Measurements from ENCODE around the gene CBFB.
A peak's percentile ranks its signal among the peaks of the same experiment; 100 is the strongest.
"Not testable (repeated sequence)": the region's sequence is repeated elsewhere in the genome, so short reads cannot be mapped to it uniquely, and the experiment has no call there.

Gene CBFB

DNA sequence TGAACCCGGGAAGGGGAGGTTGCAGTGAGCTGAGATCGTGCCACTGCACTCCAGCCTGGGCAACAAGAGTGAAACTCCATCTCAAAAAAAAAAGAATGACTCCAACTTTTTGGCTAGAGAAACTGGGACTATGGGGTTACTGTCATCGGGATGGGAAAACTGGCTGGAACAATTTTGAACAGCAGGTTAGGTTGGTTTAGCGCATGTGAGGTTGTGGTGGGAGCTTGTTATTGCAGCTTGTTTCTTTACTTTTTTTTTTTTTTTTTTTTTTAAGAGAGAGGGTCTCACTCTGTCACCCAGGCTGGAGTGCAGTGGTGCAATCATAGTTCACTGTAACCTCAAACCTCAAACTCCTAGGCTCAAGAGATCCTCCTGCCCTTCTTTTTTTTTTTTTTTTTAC lies 12.6 kb downstream of the CBFB start:
- H3K4me1 ChIP-seq; DNase-seq; H3K27me3 ChIP-seq; H3K9me3 ChIP-seq; H3K4me3 ChIP-seq (ENCODE audit: low read depth, low read length): not testable (repeated sequence)
- peaks cover 38% of the 10 kb centered on the region for H3K36me3 ChIP-seq
- TF ChIP-seq, protein P1, sequence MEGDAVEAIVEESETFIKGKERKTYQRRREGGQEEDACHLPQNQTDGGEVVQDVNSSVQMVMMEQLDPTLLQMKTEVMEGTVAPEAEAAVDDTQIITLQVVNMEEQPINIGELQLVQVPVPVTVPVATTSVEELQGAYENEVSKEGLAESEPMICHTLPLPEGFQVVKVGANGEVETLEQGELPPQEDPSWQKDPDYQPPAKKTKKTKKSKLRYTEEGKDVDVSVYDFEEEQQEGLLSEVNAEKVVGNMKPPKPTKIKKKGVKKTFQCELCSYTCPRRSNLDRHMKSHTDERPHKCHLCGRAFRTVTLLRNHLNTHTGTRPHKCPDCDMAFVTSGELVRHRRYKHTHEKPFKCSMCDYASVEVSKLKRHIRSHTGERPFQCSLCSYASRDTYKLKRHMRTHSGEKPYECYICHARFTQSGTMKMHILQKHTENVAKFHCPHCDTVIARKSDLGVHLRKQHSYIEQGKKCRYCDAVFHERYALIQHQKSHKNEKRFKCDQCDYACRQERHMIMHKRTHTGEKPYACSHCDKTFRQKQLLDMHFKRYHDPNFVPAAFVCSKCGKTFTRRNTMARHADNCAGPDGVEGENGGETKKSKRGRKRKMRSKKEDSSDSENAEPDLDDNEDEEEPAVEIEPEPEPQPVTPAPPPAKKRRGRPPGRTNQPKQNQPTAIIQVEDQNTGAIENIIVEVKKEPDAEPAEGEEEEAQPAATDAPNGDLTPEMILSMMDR (IDR thresholded peaks at IDR 0.05; ENCODE audit: low read depth, low read length), result peak; percentile 3; the same call in 1 of the 2 replicates

DNA sequence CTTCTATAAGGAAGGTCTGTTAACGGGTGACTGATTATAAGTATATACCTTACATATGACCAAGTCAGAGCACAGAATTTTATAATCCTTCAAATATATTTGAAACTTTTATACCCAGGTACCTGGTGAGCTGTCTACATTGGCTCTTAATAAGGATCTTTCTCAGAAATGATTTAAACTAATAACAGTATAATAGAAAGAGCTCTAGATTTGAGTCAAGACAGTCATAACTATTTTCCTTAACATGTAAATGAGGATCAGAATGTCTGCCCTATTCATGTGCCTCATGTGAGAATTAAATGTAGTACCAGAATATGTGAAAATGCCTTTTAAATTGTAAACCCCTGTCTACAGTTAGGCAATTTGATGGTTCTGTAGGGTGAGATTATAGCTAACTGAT lies 14.5 kb downstream of the CBFB start:
- H3K27me3 ChIP-seq, result no peaks in the 10 kb centered on the region

DNA sequence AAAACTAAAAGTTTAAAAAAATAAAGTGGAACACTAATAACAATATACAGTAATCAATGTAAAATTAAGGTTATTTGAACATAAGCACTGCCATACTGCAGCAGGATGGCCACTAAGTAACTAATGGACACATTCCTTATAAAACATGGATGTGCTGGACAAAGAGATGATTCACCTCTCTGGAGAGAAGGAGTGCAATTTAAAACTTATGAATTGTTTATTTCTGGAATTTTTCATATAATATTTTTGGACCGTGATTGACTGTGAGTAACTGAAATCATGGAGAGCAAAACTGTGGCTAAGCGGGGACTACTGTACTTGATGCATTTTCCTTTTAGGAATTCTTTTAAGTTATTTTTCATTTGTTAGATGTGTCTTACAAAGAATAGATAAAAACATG lies 21.8 kb downstream of the CBFB start:
- H3K9me3 ChIP-seq, result no peaks in the 10 kb centered on the region
- H3K36me3 ChIP-seq, result peaks cover 8% of the 10 kb centered on the region
- no peak for DNase-seq
- TF ChIP-seq, protein P1 (IDR thresholded peaks at IDR 0.05; ENCODE audit: low read depth, low read length), result no peak
- H3K4me3 ChIP-seq (ENCODE audit: low read depth, low read length), result no peak overlapping the region
- no peaks in the 10 kb centered on the region for H3K27me3 ChIP-seq
- no peaks in the 10 kb centered on the region for H3K4me1 ChIP-seq

More for the DNA sequence above, 14.5 kb downstream of the CBFB start:
- H3K9me3 ChIP-seq, result no peaks in the 10 kb centered on the region
- DNase-seq, result no peak
- no peak overlapping the region for H3K4me3 ChIP-seq (ENCODE audit: low read depth, low read length)
- H3K36me3 ChIP-seq, result peaks cover 30% of the 10 kb centered on the region
- H3K4me1 ChIP-seq, result peaks cover 5% of the 10 kb centered on the region; the same call in 1 of the 2 replicates
- TF ChIP-seq, protein P1 (IDR thresholded peaks at IDR 0.05; ENCODE audit: low read depth, low read length), result no peak

DNA sequence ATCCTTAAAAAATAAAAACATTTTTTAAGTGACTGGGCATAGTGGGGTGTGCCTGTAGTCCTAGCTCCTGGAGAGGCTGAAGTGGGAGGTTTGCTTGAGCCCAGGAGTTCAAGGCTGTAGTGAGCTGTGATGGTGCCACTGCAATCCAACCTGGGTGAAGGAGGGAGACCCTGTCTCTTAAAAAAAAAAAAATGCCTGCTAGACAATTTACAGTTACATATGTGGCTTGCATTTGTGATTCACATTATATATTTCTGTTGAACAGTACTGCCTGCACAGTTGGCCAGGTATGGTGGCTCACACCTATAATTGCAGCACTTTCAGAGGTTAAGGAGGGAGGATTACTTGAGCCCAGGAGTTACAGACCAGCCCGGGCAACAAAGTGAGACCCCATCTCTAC lies 23.4 kb downstream of the CBFB start:
- TF ChIP-seq, protein P1 (IDR thresholded peaks at IDR 0.05; ENCODE audit: low read depth, low read length), result no peak
- Histone ChIP-seq H3K4me3 (ENCODE audit: low read depth, low read length) (no peak overlapping the region), H3K4me1 (no peaks in the 10 kb centered on the region), H3K9me3 (no peaks in the 10 kb centered on the region), H3K27me3 (no peaks in the 10 kb centered on the region), H3K36me3 (peaks cover 3% of the 10 kb centered on the region; the same call in 1 of the 2 replicates)
- no peak for DNase-seq

- peaks cover 3% of the 10 kb centered on the region; the same call in 1 of the 2 replicates for H3K36me3 ChIP-seq
- H3K27me3 ChIP-seq, result no peaks in the 10 kb centered on the region
- H3K4me3 ChIP-seq (ENCODE audit: low read depth, low read length), result no peak overlapping the region
- TF ChIP-seq, protein P1 (IDR thresholded peaks at IDR 0.05; ENCODE audit: low read depth, low read length), result no peak
- H3K4me1 ChIP-seq, result no peaks in the 10 kb centered on the region
- H3K9me3 ChIP-seq, result no peaks in the 10 kb centered on the region
- DNase-seq, result no peak
Observed at GRCh38 chr16:67053767-67054334, 24.9 kb downstream of the CBFB start.

DNA sequence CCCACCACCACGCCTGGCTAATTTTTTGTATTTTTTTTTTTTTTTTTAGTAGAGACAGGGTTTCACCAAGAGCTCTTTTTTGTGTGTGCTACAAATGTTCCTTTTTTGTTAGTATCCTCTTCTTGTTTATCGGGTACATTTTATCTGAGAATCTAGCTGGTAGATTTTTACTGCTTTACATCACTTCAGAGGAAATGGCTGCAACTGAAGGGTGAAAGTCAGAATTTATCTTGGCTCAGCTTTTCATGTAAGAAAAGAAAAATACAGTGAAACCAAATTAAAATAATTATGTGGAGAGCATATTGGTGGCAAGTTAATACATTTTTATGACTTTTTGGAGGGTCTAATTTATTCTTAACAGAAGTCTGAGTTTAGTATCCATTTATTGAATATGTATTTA lies 26.0 kb downstream of the CBFB start:
- Histone ChIP-seq H3K4me1 (no peaks in the 10 kb centered on the region), H3K9me3 (no peaks in the 10 kb centered on the region), H3K4me3 (ENCODE audit: low read depth, low read length) (no peak overlapping the region), H3K27me3 (no peaks in the 10 kb centered on the region), H3K36me3 (no peaks in the 10 kb centered on the region; the same call in 1 of the 2 replicates)
- TF ChIP-seq, protein P1 (IDR thresholded peaks at IDR 0.05; ENCODE audit: low read depth, low read length), result no peak
- no peak for DNase-seq

All from BE2C (cell line).